ENCODE measurements around the gene NLGN2.

NLGN2 gene

GRCh38 chr17:7437950-7438614 lies 30.4 kb downstream of the NLGN2 start:
- DNase-seq, result peak in 1 of 2 donors; percentile 57

DNA sequence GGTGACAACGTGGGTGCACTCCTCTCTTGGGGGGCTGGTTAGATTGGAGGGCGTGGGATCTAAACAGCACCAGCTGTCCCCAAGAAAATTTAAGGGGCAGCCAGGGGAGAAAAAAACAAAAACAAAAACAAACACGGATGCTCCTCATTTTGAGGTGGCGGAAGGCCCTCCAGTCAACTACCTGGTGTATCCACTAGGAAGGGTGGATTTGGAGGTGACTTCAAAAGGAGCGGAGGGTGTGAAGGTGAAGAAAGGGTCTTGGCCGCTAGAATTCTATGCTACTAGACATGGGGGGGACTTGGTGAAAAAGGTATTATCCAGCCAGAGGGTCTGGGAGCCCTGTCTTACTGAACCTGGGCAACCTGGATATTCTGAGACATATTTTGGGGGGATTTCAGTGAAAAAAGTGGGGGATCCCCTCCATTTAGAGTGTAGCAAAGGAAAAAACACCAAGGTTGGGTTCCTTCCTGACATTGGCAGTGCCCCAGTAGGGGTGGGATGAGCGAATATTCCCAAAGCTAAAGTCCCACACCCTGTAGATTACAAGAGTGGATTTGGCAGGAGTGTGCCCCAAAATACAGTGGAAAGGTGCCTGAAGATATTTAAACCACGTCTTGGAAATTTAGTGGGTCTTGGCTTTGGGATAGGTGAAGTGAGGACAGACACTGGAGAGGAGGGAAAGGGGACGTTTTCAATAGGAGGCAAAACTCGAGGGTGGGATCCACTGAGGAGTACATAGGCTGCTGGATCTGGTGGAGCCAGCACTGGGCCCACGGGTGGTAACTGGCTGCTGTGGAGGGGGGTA lies 31.2 kb downstream of the NLGN2 start:
- DNase-seq, result no peak

GRCh38 chr17:7439462-7440112 lies 31.9 kb downstream of the NLGN2 start, which contains the start of gene FGF11:
FGF11 (plus strand) TSS chr17:7439512; CDS start chr17:7439621, 109 bp downstream.
- no peak for DNase-seq

GRCh38 chr17:7440113-7440833 lies 32.6 kb downstream of the NLGN2 start:
- DNase-seq, result peak; percentile 20 to 30

DNA sequence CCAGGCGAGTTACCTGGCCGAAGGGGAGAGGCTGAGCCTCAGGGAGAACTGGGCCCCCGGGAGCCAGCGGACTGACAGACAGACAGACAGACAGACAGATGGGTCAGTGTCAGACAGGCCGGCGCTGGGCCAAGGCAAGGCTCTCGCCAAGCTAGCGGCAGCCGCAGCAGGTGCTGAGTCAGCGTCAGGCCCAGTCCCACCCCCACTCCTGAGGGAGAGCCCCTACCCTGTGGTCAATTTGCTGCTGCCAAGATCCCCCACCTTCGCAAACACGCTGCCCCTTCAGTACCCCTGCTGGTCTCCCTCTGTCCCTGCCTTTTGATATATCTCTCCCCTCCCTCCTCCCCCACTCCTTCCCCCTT lies 33.2 kb downstream of the NLGN2 start:
- DNase-seq, result no peak

DNA sequence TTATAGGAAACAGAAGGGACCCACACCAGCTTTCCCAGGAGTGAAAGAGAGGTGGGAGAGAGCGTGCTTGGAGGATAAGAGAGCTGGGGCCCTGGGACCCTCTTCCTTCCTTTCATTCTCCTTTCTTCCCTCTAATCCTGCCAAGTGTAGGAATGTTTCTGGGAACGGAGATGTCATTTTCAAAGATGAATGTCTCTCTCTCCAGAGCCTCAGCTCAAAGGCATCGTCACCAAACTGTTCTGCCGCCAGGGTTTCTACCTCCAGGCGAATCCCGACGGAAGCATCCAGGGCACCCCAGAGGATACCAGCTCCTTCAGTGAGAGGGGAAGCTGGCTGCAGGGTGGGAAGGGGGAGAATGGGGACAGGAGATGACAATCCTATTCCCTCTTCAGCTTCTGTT lies 33.6 kb downstream of the NLGN2 start:
- DNase-seq, result no peak

- no peak for DNase-seq
These were observed 34.5 kb downstream of the NLGN2 start for GRCh38 chr17:7442142-7442541.

- DNase-seq, result no peak
These were observed 36.1 kb downstream of the NLGN2 start for GRCh38 chr17:7443499-7444485.

DNA sequence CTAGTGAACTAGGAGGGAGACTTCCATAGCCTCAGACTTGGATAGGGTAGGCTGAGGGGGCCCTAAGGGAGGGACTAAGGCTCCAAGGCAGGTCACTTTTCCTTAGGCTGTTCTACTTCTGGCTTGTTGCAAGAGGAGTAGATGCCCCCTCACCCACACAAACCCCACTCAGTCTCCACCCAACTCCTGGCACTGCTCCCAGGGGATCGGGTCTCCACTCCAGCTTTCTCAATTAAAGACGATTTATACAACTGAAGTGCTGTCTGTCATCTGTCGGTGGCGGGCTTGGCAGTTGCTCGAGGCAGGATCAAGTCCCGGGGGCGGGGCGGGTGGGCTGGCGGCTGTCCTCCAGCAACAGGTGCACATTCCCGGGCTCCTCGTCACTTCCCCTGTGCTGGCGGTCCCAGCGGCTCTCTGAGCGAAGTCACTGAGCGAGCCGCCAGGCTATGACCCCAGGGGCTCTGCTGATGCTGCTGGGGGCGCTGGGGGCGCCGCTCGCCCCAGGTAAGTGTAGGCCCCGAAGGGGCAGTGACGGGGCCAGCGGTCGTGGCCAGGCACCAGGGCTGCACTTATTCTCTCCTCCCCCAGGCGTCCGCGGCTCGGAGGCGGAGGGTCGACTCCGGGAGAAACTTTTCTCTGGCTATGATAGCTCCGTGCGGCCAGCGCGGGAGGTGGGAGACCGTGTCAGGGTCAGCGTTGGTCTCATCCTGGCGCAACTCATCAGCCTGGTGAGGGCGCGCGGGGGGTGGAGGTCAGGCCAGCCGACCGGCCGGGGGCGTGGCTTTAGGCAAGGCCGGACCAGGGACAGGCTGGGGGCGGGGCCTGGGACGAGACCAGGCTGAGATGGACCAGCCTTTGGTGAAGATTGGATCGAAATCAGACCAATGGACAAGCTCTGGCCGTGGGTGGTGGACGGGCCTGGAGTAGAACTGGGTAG lies 37.3 kb downstream of the NLGN2 start, which contains the start of gene CHRNB1:
Gene CHRNB1, plus strand, starts transcription at position 380 of the 937 bp plus-strand sequence. Its CDS starts 67 bp downstream, at position 447.
- DNase-seq, result peak; percentile 52 to 73

DNA sequence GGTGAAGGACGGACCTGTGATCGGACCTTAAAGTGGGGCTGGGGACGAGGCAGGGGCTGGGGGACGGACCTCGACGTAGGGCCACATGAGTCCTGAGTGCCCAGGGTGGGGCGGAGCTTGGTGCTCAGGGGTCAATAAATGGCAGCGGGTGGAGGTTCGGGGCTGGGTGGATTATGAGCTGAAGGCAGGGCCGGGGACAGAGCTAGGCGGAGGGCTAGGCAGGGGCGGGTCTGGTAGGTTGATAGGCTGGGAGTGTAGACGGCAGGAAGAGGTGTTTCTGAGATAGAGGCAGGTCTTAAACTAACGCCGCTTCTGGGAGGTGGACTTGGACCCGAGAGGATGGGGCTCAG lies 37.9 kb downstream of the NLGN2 start:
- DNase-seq, result no peak

DNA sequence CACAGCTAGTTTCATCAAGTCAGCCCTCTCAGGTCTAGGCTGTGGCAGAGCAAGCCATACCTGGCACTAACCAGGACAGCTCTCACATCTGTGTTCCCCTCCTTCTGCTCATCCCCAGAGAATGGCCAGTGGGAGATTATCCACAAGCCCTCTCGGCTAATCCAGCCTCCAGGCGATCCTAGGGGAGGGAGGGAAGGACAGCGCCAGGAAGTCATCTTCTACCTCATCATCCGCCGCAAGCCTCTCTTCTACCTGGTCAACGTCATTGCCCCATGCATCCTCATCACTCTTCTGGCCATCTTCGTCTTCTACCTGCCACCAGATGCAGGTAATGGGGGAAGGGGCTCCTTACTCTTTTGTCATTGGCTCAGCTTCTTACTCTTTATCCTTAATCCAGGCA lies 40.8 kb downstream of the NLGN2 start:
- DNase-seq, result no peak

- no peak for DNase-seq
These were observed 52.4 kb downstream of the NLGN2 start for GRCh38 chr17:7459961-7460545.

- DNase-seq, result no peak
These were observed 53.4 kb downstream of the NLGN2 start for GRCh38 chr17:7460850-7461660.

GRCh38 chr17:7462474-7463371 lies 55.1 kb downstream of the NLGN2 start:
- no peak for DNase-seq

- DNase-seq, result no peak
These were observed 55.8 kb downstream of the NLGN2 start for GRCh38 chr17:7463372-7463846.

GRCh38 chr17:7464081-7464480 lies 56.4 kb downstream of the NLGN2 start:
- DNase-seq, result no peak

DNA sequence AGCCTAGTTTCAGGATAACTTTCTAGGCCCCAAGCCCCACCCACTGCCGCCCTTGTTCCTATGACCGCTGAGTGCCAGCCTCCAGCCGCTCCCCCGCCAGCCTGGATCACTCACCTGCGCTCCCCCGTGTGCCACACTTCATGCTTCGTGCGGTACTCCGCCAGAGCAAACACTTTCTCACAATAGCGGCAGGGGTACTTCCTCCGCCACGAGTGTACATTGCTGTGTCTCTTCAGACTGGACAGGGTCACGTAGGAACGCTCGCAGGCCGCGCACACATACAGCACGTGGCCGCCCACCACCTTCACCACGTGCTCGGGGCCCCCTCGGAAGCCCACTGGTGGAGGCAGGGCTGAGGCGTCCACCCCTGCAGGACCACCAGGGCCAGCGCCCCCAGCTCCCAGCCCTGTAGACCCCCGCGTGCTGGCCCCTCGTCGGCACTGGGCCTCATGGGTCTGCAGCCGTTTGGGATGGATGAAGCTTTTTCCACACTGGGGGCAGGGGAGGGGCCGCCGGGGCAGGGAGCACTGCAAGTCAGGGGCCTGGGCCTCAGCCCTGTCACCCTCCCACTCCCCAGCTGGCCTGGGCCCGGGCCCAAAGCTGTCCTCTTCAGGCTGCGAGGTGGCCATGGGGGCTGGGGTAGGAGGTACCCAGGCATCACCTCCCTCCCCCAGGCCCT lies 58.1 kb downstream of the NLGN2 start:
- DNase-seq, result no peak

GRCh38 chr17:7466318-7466638 lies 58.6 kb downstream of the NLGN2 start:
- DNase-seq, result no peak

All from inflammatory macrophage treated with lipopolysaccharide for 1 hour (primary cell).